DMS114 treated with DMSO at 0.1 percent for 48 hours (cell line): ENCODE results near the gene RNASEH2A.
A peak's percentile ranks its signal among the peaks of the same experiment; 100 is the strongest.

ENCODE experiments used
- DNase-seq: peaks from one replicate; lab custom pipeline; 2025; ENCODE audit not compliant: unreplicated experiment; lab: John Stamatoyannopoulos, UW

RNASEH2A gene

DNA sequence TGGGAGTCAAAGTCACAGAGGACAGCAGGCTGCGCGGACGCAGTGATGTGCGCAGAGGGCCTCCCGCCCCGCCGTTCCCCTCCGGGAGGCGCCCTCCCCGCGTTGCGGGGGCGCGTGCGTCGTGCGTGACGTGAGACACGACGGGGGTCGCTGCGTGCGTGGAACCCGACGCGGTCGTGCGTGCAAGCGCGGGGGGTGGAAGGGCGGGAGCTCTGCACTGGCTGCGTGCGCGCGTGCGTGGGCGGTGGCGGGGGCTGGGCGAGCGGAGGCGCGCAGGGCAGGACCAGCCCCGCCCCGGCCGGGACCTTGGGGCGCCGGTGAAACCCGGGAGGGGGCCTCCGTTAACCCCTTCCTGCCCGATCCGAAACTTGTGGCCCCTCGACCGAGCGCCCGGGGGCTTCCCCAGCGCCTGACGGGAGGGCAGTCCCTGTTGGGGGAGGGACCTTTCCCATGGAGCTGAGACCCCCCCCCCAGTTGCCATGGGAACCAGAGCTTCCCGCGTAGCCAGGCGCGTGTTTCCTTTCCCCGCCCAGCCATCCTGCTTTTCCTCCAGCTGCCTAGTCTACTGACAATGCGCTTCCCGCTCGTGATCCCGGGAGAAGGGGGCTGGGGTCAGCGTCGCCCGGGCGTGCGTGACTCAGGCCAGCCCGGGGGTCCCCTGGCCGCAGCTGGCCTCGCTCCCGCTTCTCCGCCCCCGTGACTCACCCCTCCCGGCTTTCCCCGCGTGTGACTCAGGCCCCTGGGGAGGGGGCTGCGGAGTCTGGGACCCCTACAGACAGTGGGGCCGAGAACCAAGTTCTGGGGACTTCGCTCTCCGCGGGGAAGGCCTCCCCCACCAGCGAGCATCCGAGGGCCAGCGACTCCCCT is 23.7 kb upstream of the RNASEH2A start:
- DNase-seq, result no peak

- DNase-seq, result no peak
Observed at GRCh38 chr19:12783291-12783848, 23.0 kb upstream of the RNASEH2A start.

DNA sequence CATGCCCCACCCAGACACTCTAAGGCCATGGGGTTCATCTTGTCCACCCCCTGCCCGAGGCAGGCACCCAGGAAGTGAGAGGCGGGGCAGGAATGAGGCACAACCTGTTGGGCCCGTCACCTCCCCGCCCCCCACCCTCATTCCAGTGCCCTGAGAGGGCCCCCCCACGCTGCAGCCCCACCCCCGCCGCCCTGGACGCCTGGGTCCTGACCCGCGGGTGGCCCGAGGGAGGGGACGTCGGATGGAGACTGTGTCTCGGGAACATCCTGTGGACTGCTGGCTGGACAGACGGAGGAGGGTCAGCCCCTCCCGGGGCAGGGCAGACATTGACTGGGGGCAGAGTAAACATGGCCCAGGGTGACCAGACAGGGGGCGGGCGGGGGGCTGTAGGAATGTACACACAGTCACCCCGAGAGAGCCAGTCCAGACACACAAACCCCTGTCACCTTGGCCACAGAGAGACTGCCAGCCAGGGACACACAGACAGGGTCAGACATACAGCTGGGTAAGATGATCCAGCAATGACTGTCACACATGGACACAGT is 22.5 kb upstream of the RNASEH2A start:
- no peak for DNase-seq

GRCh38 chr19:12784394-12784870 is 22.0 kb upstream of the RNASEH2A start:
- DNase-seq, result no peak

- no peak for DNase-seq
Observed at GRCh38 chr19:12784871-12785430, 21.4 kb upstream of the RNASEH2A start.

DNA sequence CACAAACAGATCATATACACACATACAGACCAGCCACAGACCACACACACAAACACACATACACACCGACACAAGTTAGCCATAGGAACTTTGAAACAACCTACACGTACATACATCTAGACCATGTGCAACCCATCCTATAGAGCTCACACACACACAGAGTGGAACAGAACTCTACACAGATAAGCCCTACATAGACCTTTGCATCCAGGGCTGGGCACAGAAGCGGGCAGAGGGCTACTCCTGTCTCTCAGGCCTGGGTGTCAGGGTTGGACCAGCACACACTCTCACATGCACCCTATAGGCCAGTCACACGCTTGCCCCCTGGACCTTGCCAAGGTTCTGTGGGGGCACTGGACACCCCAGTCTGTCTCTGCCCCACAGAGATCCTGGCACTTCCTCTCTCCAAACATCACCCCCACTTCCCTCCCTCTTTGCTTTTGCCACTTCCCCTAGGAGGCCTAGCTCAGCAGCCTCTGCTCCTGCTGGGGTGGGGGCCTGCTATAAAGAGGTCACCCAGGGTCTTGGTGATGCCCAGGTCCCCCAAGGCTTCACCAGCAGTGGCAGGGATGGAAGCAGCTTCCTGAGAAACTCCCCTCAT is 20.9 kb upstream of the RNASEH2A start:
- DNase-seq, result no peak

GRCh38 chr19:12786141-12786870 is 20.1 kb upstream of the RNASEH2A start:
- DNase-seq, result no peak

DNA sequence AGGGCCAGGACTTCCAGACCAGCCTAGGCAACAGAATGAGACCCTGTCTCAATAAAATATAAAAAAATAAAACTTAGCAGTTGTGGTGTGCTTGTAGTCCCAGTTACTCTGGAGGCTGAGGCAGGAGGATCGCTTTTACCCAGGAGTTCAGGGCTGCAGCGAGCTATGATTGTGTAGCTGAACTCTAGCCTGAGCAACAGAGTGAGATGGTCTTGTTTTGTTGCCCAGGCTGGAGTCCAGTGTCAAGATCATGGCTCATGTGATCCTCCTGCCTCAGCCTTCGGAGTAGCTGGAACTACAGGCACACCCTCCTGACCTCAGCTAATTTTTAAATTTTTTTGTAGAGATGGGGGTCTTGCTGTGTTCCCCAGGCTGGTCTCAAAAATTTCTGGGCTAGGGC is 19.4 kb upstream of the RNASEH2A start:
- no peak for DNase-seq

- DNase-seq, result no peak
Observed at GRCh38 chr19:12787458-12787857, 18.9 kb upstream of the RNASEH2A start.

- DNase-seq, result no peak
Observed at GRCh38 chr19:12788042-12788681, 18.2 kb upstream of the RNASEH2A start.

- DNase-seq, result no peak
Observed at GRCh38 chr19:12788682-12789097, 17.7 kb upstream of the RNASEH2A start.

DNA sequence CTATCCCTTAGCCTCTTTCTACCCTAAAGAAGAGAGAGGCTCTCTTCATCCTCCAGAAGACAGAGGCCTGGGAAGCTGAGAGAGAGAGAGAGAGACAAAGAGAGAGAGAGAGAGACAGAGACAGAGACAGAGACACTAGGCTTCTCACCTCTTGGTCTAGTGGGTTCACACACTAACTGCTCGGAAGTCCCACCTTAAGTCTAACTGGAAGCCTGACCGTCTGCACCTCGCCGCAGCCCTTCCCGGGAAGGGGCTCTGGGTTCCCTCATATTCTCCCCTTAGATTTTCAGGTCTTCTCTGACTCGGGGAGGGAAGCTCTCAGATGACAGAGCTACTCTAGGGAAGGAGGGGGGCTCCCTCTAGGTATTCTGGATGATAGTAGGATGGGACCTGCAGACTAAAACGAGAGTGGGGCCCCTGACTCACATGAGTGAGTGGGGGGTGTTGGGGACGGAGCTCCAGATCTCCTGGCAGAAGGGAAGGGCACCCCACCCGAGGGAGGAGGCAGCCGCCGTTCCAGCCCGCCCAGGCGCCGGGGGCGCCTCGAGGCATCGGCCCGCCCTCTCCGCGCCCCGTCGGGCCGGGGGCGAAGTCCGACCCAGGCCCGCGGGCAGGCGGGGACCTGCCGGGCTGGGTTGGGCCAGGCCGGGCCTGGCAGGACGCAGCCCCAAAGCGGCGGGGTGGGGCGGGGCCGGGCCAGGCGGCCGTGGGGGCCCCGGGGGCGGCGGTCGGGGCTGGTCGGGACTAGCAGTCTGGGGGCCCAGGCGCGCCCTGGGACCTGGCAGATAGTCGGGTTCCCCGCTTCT is 17.1 kb upstream of the RNASEH2A start:
- no peak for DNase-seq

DNA sequence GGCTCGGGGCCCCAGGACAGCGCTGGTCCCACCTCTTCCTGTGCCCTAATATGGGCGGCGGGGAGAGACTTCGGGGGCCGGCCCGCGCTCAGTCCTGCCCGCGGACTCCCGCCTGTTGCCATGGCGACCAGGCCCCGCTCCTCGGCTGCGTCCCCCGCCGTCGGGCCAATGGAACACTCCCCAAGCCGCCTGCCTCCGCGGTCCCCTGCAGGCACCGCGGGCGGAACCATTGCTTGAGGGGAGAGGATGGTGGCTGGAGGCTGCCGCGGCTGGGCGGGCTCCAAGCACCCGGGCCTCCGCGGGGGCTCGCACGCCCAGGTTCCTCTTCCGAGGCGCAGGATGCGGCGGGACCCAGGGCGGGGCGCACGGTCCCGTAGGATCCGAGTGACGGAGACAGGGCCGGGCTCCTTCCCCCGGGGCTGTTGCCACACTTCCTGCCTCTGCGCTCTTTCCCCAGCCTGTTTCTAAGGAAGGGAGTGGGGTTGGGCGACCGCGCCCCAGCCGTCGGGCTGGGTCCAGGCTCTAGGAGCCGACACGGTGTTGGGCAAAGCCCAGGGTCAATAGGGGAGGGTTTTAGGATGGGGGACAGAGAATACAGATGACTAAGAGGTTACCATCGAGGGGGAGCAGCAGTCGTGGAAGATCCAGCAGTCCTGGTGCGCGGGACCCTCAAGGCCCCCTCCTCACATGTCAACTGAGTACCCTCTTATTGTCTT is 16.3 kb upstream of the RNASEH2A start:
- DNase-seq, result peak; percentile 69

- no peak for DNase-seq
Observed at GRCh38 chr19:12790628-12791344, 15.6 kb upstream of the RNASEH2A start.

DNA sequence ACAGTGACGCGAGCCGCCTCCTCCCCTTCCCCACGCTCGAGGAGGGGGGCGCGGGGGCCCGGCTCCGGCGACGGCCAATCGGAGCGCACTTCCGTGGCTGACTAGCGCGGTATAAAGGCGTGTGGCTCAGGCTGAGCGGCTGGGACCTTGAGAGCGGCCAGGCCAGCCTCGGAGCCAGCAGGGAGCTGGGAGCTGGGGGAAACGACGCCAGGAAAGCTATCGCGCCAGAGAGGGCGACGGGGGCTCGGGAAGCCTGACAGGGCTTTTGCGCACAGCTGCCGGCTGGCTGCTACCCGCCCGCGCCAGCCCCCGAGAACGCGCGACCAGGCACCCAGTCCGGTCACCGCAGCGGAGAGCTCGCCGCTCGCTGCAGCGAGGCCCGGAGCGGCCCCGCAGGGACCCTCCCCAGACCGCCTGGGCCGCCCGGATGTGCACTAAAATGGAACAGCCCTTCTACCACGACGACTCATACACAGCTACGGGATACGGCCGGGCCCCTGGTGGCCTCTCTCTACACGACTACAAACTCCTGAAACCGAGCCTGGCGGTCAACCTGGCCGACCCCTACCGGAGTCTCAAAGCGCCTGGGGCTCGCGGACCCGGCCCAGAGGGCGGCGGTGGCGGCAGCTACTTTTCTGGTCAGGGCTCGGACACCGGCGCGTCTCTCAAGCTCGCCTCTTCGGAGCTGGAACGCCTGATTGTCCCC is 14.9 kb upstream of the RNASEH2A start, which contains the start of gene JUNB:
JUNB (plus strand) TSS at position 142 of the 706 bp plus-strand sequence; CDS start at position 428, 286 bp downstream.
- DNase-seq, result peak; percentile 63

- no peak for DNase-seq
Observed at GRCh38 chr19:12792051-12792852, 14.1 kb upstream of the RNASEH2A start.

DNA sequence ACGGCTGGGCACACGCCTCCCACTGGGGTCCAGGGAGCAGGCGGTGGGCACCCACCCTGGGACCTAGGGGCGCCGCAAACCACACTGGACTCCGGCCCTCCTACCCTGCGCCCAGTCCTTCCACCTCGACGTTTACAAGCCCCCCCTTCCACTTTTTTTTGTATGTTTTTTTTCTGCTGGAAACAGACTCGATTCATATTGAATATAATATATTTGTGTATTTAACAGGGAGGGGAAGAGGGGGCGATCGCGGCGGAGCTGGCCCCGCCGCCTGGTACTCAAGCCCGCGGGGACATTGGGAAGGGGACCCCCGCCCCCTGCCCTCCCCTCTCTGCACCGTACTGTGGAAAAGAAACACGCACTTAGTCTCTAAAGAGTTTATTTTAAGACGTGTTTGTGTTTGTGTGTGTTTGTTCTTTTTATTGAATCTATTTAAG is 13.5 kb upstream of the RNASEH2A start:
- DNase-seq, result no peak
